Heart left ventricle (tissue), 16 donors: ENCODE results near the gene LYST. TPM values are rescaled to one million over a fixed set of nuclear protein-coding genes. Genes with fewer than 3 reads are reported as not detected.

Experiments
- ATAC-seq, 4 donors: fragments of 200-7000 bp; cut with Tn5 transposase; one replicate each; pipeline ENCODE4 v1.9.1; 2020 to 2022; ENCODE audit warnings: moderate library complexity in 4 of 4, mild to moderate bottlenecking in 3 of 4, moderate number of reproducible peaks in 1 of 4
- DNase-seq, 5 donors: peaks; one replicate each; pipeline ENCODE4 v3.0.0-alpha.2; 2020
- H3K27ac ChIP-seq, 12 donors: fragments of 200-600 bp; sonication (generic) in 4 of 12; one replicate each; pipeline versions ENCODE4 v1.5.0 to v1.8.0; 2016 to 2022; ENCODE audit warnings: mild to moderate bottlenecking in 2 of 12
- H3K27me3 ChIP-seq, 9 donors: fragments of 200-600 bp; sonication (generic) in 2 of 9; one replicate each; pipeline versions ENCODE4 v1.5.1 to v1.8.0; 2016 to 2022; ENCODE audit warnings: mild to moderate bottlenecking in 3 of 9
- H3K36me3 ChIP-seq, 9 donors: fragments of 200-600 bp; sonication (generic) in 2 of 9; one replicate each; pipeline versions ENCODE4 v1.5.0 to v1.8.0; 2018 to 2022; ENCODE audit warnings: mild to moderate bottlenecking in 2 of 9
- H3K4me1 ChIP-seq, 12 donors: fragments of 200-600 bp; sonication (generic) in 4 of 12; one replicate each; pipeline versions ENCODE4 v1.5.0 to v1.8.0; 2016 to 2022; ENCODE audit warnings: mild to moderate bottlenecking in 3 of 12
- H3K4me3 ChIP-seq, 12 donors: fragments of 200-600 bp; sonication (generic) in 4 of 12; one replicate each; pipeline versions ENCODE4 v1.5.0 to v1.8.0; 2017 to 2022; ENCODE audit warnings: mild to moderate bottlenecking in 9 of 12, moderate library complexity in 4 of 12
- H3K9me3 ChIP-seq, 12 donors: fragments of 200-600 bp; sonication (generic) in 4 of 12; one replicate each; pipeline versions ENCODE4 v1.5.0 to v1.8.0; 2016 to 2022; ENCODE audit warnings: mild to moderate bottlenecking in 1 of 12
- CTCF ChIP-seq, 12 donors: fragments of 200-600 bp; sonication (generic) in 4 of 12; IDR thresholded peaks; one replicate each; pipeline versions ENCODE4 v1.5.0 to v1.8.0; 2018 to 2022; ENCODE audit warnings: antibody characterized with exemption in 12 of 12, mild to moderate bottlenecking in 5 of 12
- POLR2A ChIP-seq, 2 donors: fragments of 450-650 bp; IDR thresholded peaks; one replicate each; pipeline ENCODE4 v1.6.1; 2017; ENCODE audit warnings: antibody characterized with exemption in 2 of 2, mild to moderate bottlenecking in 2 of 2, moderate library complexity in 2 of 2
- WGBS, 4 donors: extraction: QIAGEN DNeasy Blood & Tissue Kit in 2 of 4; methylation state at CpG; one replicate each; pipeline versions ENCODE4 v1.1.5 to v1.1.7; 2013 to 2018; 5-methylcytosine and 5-hydroxymethylcytosine counted together
- intact Hi-C, 10 donors: fragments of 100-400 bp; cut with DNase I; formaldehyde crosslinking; loops; one replicate each; pipeline versions ENCODE4 v1.11.1 to v1.14.2; 2022
- polyA plus RNA-seq, 2 donors: library from polyadenylated mRNA; stranded (reverse); fragments of 200-250 nt; gene quantifications; one replicate each; pipeline ENCODE4 v1.2.3, GENCODE V29; 2013
- total RNA-seq, 9 donors: library from RNA; depleted of rRNA in 2 of 9; stranded (reverse); fragments of >200 nt in 2 of 9; fragmentation: NEBNext Ultra II Directional in 3 of 9; extraction: Animal tissue kit (Norgen Biotek cat#: 25700) in 3 of 9; gene quantifications; one replicate each; pipeline versions ENCODE4 v1.1.0 to v1.2.4, GENCODE V29; 2016 to 2023
- donor health status: ischemic (EF 13 %, LVEDD 7.1; RV severe dilation, severe dysfunction).
- donor health status: healthy with polysubstance abuse.
- donor health status: DM: no; HTN: yes; CAD: no.
- donor health status: DM: no; HTN: no; CAD: no.
- donor health status: ischemic (EF 25% LVEDD 6.9; RV normal size, moderate dysfunction).
- donor health status: ischemic (EF 25% LVEDD 5.7; RV mildly dilated, moderate dysfunction).
- donor health status: healthy.
- donor health status: DM: yes; HTN: yes; CAD: no.
- donor health status: ischemic (EF 35%, LVEDD 5.7; RV mildly dilated, moderate dysfunction).
- donor health status: nonischemic (EF 11% LVEDD 7.7; RV severe dilation, severe dysfunction).
- donor health status: DM: yes; HTN: yes; CAD: no.
- donor health status: PGD.
- donor health status: ischemic (EF 29% LVEDD 5.4; RV normal size, mild dysfunction).
- donor health status: nonischemic (EF 23%, LVEDD 6.1; RV moderate dilation, normal function).

Gene LYST
- total and polyA plus RNA-seq, 11 donors, result 3.4 to 22.5 (median 11.2) TPM

- no peaks in the 10 kb centered on the region for H3K9me3 ChIP-seq
- H3K27me3 ChIP-seq, result no peaks in the 10 kb centered on the region
- H3K27ac ChIP-seq, result no peak overlapping the region
- intact Hi-C loops, result loop anchor here in 1 of 10 donors (10.0 kb wide), 1 partner anchor 545 kb away; no protein-coding TSS in a partner anchor
- ATAC-seq (no peak), DNase-seq (no peak)
- H3K36me3 ChIP-seq, result peaks cover 0 to 100% (median 80%) of the 10 kb centered on the region in 9 donors
- H3K4me3 ChIP-seq, result no peak overlapping the region
- no peaks in the 10 kb centered on the region for H3K4me1 ChIP-seq
- TF ChIP-seq CTCF (IDR thresholded peaks at IDR 0.05) (no peak), POLR2A (IDR thresholded peaks at IDR 0.05) (no peak)
- 89 to 98% (median 94%) methylated on average over 1 of the region's 1 CpG for WGBS, 4 donors
These were observed 116.9 kb downstream of the LYST start for GRCh38 chr1:235749755-235750300.

GRCh38 chr1:235748747-235749146 is 118.0 kb downstream of the LYST start:
- Histone ChIP-seq H3K36me3 (peaks cover 0 to 100% (median 81%) of the 10 kb centered on the region in 9 donors), H3K4me3 (no peak overlapping the region), H3K27me3 (no peaks in the 10 kb centered on the region), H3K9me3 (no peaks in the 10 kb centered on the region), H3K4me1 (no peaks in the 10 kb centered on the region), H3K27ac (no peak overlapping the region)
- intact Hi-C loops, result loop anchor here in 1 of 10 donors (10.0 kb wide), 1 partner anchor 544 kb away; no protein-coding TSS in a partner anchor
- ATAC-seq, result no peak
- no peak for DNase-seq
- TF ChIP-seq POLR2A (IDR thresholded peaks at IDR 0.05) (no peak), CTCF (IDR thresholded peaks at IDR 0.05) (no peak)
- 73 to 83% (median 81%) methylated on average over 2 of the region's 2 CpGs for WGBS, 4 donors

- TF ChIP-seq CTCF (IDR thresholded peaks at IDR 0.05) (no peak), POLR2A (IDR thresholded peaks at IDR 0.05) (no peak)
- Histone ChIP-seq H3K4me3 (no peak overlapping the region), H3K36me3 (peaks cover 0 to 100% (median 84%) of the 10 kb centered on the region in 9 donors), H3K4me1 (no peaks in the 10 kb centered on the region), H3K9me3 (no peaks in the 10 kb centered on the region), H3K27ac (no peak overlapping the region), H3K27me3 (no peaks in the 10 kb centered on the region)
- no peak for ATAC-seq
- WGBS, 4 donors, result 90 to 95% (median 93%) methylated on average over 6 of the region's 6 CpGs
- DNase-seq, result no peak
- intact Hi-C loops, result loop anchor here in 1 of 10 donors (10.0 kb wide), 1 partner anchor 541 kb away; no protein-coding TSS in a partner anchor
These were observed 120.5 kb downstream of the LYST start for GRCh38 chr1:235746245-235746644.

GRCh38 chr1:235745503-235746136 is 121.1 kb downstream of the LYST start:
- DNase-seq, result no peak
- no peak overlapping the region for H3K27ac ChIP-seq
- intact Hi-C loops, result loop anchor here in 1 of 10 donors (10.0 kb wide), 1 partner anchor 541 kb away; no protein-coding TSS in a partner anchor
- TF ChIP-seq POLR2A (IDR thresholded peaks at IDR 0.05) (no peak), CTCF (IDR thresholded peaks at IDR 0.05) (no peak)
- H3K4me1 ChIP-seq, result no peaks in the 10 kb centered on the region
- no peak overlapping the region for H3K4me3 ChIP-seq
- H3K36me3 ChIP-seq, result peaks cover 0 to 100% (median 84%) of the 10 kb centered on the region in 9 donors
- WGBS, 4 donors, result 85 to 89% (median 89%) methylated on average over 4 of the region's 4 CpGs
- H3K27me3 ChIP-seq, result no peaks in the 10 kb centered on the region
- no peak for ATAC-seq
- H3K9me3 ChIP-seq, result no peaks in the 10 kb centered on the region
